ENCODE measurements around the gene RNF7. TPM values are rescaled to one million over a fixed set of nuclear protein-coding genes. Genes with fewer than 3 reads are reported as not detected.
A peak's percentile ranks its signal among the peaks of the same experiment; 100 is the strongest.

The RNF7 gene
- total and polyA plus RNA-seq, 2 of the 4 experiments (the other 2 are of a cell fraction), result 98.7 to 149 TPM

DNA sequence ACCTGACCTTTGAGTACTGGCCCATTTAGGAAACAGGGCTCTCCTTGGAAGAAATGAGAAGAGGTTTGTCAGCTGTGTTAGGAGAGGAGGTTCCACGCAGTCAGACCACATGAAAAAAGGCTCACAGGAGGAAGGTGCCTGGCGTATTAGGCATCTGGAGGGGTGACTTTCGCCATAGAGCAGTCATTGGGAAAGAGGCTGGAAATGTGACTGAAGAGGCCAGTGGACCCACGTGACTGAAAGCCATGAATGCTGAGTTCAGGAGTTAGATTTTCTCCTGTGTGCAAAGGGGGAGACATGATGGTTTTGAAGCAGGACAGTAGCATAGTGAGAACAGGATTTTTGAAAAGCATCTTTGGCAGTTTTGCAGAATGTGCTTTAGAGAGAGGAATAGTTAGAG is 29.7 kb upstream of the RNF7 start:
- Histone ChIP-seq H3K27me3 (ENCODE audit: control insufficient read depth, insufficient read depth, low read length) (no peaks in the 10 kb centered on the region), H3K14ac (replicated peaks; ENCODE audit: low read depth, low read length) (peak overlapping the region; percentile 98), H2BK120ac (ENCODE audit: low read depth, low read length) (peak overlapping the region; percentile 100), H4K8ac (ENCODE audit: low read depth in 2 of 2, low read length in 2 of 2) (peak overlapping the region; percentile 41 to 98; a peak in 3 of 4 replicates), H3K4ac (ENCODE audit: low read depth, low read length) (peak overlapping the region; percentile 99), H2BK5ac (ENCODE audit: low read depth, low read length, poor library complexity, severe bottlenecking) (peak overlapping the region; percentile 92), H4K20me1 (ENCODE audit: insufficient read depth, low read length) (no peaks in the 10 kb centered on the region), H2BK15ac (ENCODE audit: low read depth, low read length) (peak overlapping the region; percentile 97; the same call in 2 of the 3 replicates), H3K9me3 (ENCODE audit: control insufficient read depth, insufficient read depth, low read length) (no peaks in the 10 kb centered on the region), H3K79me1 (ENCODE audit: low read depth in 1 of 2, low read length in 2 of 2) (peaks cover 0 to 3% of the 10 kb centered on the region in 2 experiments; a peak in 2 of 4 replicates), H4K91ac (ENCODE audit: insufficient read depth, low read depth, low read length) (peak overlapping the region; percentile 96), H3K23ac (ENCODE audit: low read depth, low read length) (peak overlapping the region; percentile 93), H3K4me2 (ENCODE audit: low read depth, low read length) (peak overlapping the region; percentile 44; the same call in 1 of the 2 replicates), H3K18ac (ENCODE audit: low read depth, low read length) (peak overlapping the region; percentile 90), H3K9ac (ENCODE audit: low read depth, low read length) (no peak overlapping the region), H3K27ac (ENCODE audit: insufficient read depth, low read length) (peak overlapping the region; percentile 96), H2AFZ (replicated peaks; ENCODE audit: low read length, poor library complexity) (peak overlapping the region; percentile 69), H2BK20ac (ENCODE audit: low read depth, low read length) (peak overlapping the region; percentile 99), H2AK5ac (ENCODE audit: low read depth, low read length) (peak overlapping the region; percentile 94), H3K9me1 (ENCODE audit: insufficient read depth, low read length) (peaks cover 14% of the 10 kb centered on the region), H3K56ac (ENCODE audit: extremely low read depth, insufficient read depth, low read length) (peak overlapping the region; percentile 57), H4K5ac (ENCODE audit: low read depth, low read length) (peak overlapping the region; percentile 74), H3K4me3 (ENCODE audit: insufficient read depth, low read depth, low read length) (no peak overlapping the region), H2AK9ac (replicated peaks; ENCODE audit: low read depth, low read length, poor library complexity) (peak overlapping the region; percentile 69), H3K4me1 (ENCODE audit: control insufficient read depth, insufficient read depth, low read length) (peaks cover 14% of the 10 kb centered on the region), H3K36me3 (ENCODE audit: control insufficient read depth, insufficient read depth, low read length) (no peaks in the 10 kb centered on the region)
- dilution Hi-C loops (cut with HindIII; ENCODE audit: low sequenced_read_pairs, unreplicated experiment), result no loop called here
- WGBS, 2 experiments (ENCODE audit: extremely low coverage in 2 of 2, insufficient read length in 1 of 2), result 94% methylated on average over 4 of the region's 4 CpGs; no CpG with 5 or more reads in 1 of the 2 experiments
- BruUV-seq (replicated peaks), result no TSS peak
- in situ Hi-C loops (cut with MboI; ENCODE audit: low sequenced_read_pairs), result no loop called here
- DNase-seq (peak; percentile 6), ATAC-seq (ENCODE audit: low read depth) (no peak)
- CTCF ChIA-PET, result no interaction called here
- TF ChIP-seq CEBPB (IDR thresholded peaks at IDR 0.05; ENCODE audit: low read depth, low read length), result no peak
- TF ChIP-seq, protein P1, sequence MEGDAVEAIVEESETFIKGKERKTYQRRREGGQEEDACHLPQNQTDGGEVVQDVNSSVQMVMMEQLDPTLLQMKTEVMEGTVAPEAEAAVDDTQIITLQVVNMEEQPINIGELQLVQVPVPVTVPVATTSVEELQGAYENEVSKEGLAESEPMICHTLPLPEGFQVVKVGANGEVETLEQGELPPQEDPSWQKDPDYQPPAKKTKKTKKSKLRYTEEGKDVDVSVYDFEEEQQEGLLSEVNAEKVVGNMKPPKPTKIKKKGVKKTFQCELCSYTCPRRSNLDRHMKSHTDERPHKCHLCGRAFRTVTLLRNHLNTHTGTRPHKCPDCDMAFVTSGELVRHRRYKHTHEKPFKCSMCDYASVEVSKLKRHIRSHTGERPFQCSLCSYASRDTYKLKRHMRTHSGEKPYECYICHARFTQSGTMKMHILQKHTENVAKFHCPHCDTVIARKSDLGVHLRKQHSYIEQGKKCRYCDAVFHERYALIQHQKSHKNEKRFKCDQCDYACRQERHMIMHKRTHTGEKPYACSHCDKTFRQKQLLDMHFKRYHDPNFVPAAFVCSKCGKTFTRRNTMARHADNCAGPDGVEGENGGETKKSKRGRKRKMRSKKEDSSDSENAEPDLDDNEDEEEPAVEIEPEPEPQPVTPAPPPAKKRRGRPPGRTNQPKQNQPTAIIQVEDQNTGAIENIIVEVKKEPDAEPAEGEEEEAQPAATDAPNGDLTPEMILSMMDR (conservative IDR thresholded peaks at IDR 0.05; ENCODE audit: low read depth, low read length), result no peak
- no peak for TF ChIP-seq NFE2L2 (IDR thresholded peaks at IDR 0.05; ENCODE audit: low read depth, low read length)
- no peak for TF ChIP-seq MAFK (IDR thresholded peaks at IDR 0.05; ENCODE audit: low read depth, low read length)
- no peak for TF ChIP-seq RAD21 (IDR thresholded peaks at IDR 0.05; ENCODE audit: low read length)
- TF ChIP-seq, protein P2, sequence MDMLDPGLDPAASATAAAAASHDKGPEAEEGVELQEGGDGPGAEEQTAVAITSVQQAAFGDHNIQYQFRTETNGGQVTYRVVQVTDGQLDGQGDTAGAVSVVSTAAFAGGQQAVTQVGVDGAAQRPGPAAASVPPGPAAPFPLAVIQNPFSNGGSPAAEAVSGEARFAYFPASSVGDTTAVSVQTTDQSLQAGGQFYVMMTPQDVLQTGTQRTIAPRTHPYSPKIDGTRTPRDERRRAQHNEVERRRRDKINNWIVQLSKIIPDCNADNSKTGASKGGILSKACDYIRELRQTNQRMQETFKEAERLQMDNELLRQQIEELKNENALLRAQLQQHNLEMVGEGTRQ (IDR thresholded peaks at IDR 0.05; ENCODE audit: low read depth, low read length), result no peak
- TF ChIP-seq, protein P3, sequence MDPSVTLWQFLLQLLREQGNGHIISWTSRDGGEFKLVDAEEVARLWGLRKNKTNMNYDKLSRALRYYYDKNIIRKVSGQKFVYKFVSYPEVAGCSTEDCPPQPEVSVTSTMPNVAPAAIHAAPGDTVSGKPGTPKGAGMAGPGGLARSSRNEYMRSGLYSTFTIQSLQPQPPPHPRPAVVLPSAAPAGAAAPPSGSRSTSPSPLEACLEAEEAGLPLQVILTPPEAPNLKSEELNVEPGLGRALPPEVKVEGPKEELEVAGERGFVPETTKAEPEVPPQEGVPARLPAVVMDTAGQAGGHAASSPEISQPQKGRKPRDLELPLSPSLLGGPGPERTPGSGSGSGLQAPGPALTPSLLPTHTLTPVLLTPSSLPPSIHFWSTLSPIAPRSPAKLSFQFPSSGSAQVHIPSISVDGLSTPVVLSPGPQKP (IDR thresholded peaks at IDR 0.05; ENCODE audit: borderline replicate concordance, low read depth, low read length), result no peak
- no peak for TF ChIP-seq FOS (IDR thresholded peaks at IDR 0.05; ENCODE audit: low read depth, low read length)
- no peak for TF ChIP-seq SMC3 (IDR thresholded peaks at IDR 0.05; ENCODE audit: low read depth, low read length)
- TF ChIP-seq RCOR1 (IDR thresholded peaks at IDR 0.05; ENCODE audit: insufficient replicate concordance, low read length), result no peak
- no peak for TF ChIP-seq MAZ (IDR thresholded peaks at IDR 0.05; ENCODE audit: borderline replicate concordance, low read depth, low read length)
- TF ChIP-seq POLR2A (IDR thresholded peaks at IDR 0.05; ENCODE audit: low read depth, low read length), result no peak
- POLR2A ChIA-PET (ENCODE audit: unreplicated experiment), result no interaction called here
- intact Hi-C loops (cut with micrococcal nuclease), result no loop called here

Measured in IMR-90 (cell line).